ENCODE measurements around the gene DENND1A.

GRCh38 chr9:123550797-123551196, 379.1 kb downstream of the DENND1A start:
- TF ChIP-seq CTCF (IDR thresholded peaks at IDR 0.05) = no peak
- TF ChIP-seq POLR2A (IDR thresholded peaks at IDR 0.05) = no peak
- TF ChIP-seq POLR2AphosphoS5 (IDR thresholded peaks at IDR 0.05) = no peak
